ENCODE data around the gene PPL. TPM values are rescaled to one million over a fixed set of nuclear protein-coding genes. Genes with fewer than 3 reads are reported as not detected.
"Not testable (repeated sequence)": the region's sequence is repeated elsewhere in the genome, so short reads cannot be mapped to it uniquely, and the experiment has no call there.

Gene PPL, protein sequence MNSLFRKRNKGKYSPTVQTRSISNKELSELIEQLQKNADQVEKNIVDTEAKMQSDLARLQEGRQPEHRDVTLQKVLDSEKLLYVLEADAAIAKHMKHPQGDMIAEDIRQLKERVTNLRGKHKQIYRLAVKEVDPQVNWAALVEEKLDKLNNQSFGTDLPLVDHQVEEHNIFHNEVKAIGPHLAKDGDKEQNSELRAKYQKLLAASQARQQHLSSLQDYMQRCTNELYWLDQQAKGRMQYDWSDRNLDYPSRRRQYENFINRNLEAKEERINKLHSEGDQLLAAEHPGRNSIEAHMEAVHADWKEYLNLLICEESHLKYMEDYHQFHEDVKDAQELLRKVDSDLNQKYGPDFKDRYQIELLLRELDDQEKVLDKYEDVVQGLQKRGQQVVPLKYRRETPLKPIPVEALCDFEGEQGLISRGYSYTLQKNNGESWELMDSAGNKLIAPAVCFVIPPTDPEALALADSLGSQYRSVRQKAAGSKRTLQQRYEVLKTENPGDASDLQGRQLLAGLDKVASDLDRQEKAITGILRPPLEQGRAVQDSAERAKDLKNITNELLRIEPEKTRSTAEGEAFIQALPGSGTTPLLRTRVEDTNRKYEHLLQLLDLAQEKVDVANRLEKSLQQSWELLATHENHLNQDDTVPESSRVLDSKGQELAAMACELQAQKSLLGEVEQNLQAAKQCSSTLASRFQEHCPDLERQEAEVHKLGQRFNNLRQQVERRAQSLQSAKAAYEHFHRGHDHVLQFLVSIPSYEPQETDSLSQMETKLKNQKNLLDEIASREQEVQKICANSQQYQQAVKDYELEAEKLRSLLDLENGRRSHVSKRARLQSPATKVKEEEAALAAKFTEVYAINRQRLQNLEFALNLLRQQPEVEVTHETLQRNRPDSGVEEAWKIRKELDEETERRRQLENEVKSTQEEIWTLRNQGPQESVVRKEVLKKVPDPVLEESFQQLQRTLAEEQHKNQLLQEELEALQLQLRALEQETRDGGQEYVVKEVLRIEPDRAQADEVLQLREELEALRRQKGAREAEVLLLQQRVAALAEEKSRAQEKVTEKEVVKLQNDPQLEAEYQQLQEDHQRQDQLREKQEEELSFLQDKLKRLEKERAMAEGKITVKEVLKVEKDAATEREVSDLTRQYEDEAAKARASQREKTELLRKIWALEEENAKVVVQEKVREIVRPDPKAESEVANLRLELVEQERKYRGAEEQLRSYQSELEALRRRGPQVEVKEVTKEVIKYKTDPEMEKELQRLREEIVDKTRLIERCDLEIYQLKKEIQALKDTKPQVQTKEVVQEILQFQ (N-terminal part only)
- total RNA-seq = 0.81 TPM

GRCh38 chr16:4936991-4937781 lies at the start of gene PPL:
TSS of gene PPL (minus strand) at chr16:4937148. CDS start at chr16:4937045, 103 bp downstream.
- DNase-seq (ENCODE audit: low read depth in 2 of 3, low spot score in 2 of 3) = peak in 1 of 3 donors; percentile 17

- DNase-seq (ENCODE audit: low read depth in 2 of 3, low spot score in 2 of 3) = no peak
Measured at GRCh38 chr16:4984174-4984990, 47.4 kb upstream of the PPL start.

GRCh38 chr16:4982056-4982867 lies 45.3 kb upstream of the PPL start:
- no peak for DNase-seq (ENCODE audit: low read depth in 2 of 3, low spot score in 2 of 3)

- no peak for DNase-seq (ENCODE audit: low read depth in 2 of 3, low spot score in 2 of 3)
Measured at GRCh38 chr16:4981473-4981872, 44.5 kb upstream of the PPL start.

DNA sequence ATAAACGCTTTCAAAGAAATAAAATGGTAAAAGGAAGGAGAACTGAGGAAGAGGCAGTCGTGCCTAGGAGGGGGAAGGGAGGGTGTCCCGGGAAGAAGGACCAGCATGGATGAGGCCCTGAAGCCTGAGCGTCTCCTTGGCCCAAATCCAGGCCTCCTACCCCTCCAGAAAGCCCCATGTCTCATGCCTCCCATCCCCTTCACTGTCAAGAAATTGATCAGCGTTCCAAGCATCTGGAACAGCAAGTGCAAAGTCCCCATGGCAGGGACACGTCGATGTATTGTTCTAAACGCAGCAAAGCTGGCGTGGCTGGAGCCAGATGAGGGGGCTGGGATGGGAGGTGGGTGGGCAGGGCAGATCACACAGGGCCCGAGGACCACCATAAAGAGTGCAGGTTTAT lies 43.7 kb upstream of the PPL start:
- no peak for DNase-seq (ENCODE audit: low read depth in 2 of 3, low spot score in 2 of 3)

GRCh38 chr16:4979736-4980660 lies 43.0 kb upstream of the PPL start:
- DNase-seq (ENCODE audit: low read depth in 2 of 3, low spot score in 2 of 3) = peak in 2 of 3 donors; percentile 29 to 47

DNA sequence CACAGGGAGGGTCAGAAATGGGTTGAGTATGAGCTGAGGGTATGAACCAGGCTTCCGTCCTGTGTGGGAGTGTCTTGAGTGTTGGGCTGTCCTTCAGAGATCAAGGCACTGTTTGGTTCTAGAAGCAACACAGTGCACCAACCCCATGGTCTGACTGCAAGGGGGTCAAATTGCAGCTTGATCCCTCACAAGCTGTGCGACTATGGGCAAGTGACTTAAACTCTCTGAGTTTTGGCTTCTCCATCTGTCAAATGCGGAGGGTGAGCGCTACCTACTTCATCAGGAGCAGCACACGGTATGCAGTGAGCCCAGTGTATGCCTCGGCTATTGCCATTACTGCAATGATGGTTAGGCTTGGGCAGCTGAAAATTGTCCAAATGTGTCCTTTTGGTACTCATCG lies 42.2 kb upstream of the PPL start:
- no peak for DNase-seq (ENCODE audit: low read depth in 2 of 3, low spot score in 2 of 3)

DNA sequence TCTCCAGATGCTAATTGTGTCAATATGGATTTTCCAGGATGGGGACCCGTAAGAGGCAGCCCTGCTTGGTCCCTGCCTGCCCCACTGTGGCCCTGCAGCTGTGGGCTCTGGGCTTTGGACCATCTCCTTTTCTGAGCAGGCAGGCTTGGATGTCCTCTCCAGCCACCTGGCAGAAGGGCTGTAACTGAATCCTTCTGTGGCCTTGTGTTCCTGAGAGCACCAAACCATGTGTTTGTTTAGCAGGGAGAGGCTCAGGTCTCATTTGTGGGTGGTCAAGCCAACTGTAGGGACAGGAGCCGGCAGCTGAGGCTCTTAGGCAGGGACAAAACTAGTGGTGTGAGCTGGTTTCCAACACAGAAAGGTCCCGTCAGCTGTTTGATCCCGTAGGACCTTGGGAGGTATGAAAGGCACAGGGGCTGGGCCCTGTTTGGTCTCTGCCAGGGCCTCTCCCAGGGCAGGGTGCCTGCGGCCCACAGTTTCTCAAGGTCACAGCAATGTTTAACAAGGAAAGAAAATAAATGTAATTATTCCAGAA lies 39.7 kb upstream of the PPL start:
- DNase-seq (ENCODE audit: low read depth in 2 of 3, low spot score in 2 of 3) = no peak

- peak in 2 of 3 donors; percentile 23 to 70 for DNase-seq (ENCODE audit: low read depth in 2 of 3, low spot score in 2 of 3)
Measured at GRCh38 chr16:4976079-4976478, 39.1 kb upstream of the PPL start.

DNA sequence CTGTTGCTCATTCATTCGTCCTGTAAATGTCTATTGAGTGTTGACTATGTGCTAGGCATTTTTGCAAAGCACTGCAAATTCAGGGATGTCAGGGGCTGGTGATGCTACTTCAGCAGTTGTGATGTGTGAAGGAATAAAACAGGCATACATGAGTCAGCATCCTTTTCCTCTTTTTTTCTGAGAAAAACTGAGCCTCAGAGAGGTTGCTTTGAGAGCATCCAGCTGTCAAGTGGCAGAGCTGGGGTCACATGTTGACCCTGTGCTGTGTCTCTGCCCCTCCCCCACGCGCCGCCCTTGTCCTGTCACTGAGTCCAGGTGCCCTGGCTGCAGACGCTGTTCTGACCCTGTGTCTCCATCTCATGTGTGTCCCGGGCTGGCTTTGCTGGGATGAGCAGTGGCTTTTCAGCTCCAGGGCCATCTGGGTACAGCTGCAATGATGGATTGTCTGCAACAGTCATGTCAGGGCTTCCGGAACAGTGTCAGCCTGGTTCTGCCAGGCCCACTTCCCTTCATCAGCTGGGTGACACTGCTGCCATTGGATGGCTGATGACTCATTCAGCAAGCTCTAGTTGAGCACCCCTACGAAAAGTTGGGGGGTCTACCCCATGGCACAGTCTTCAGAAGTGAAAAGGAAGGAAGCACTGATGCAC lies 36.1 kb upstream of the PPL start:
- peak in 2 of 3 donors; percentile 45 to 55 for DNase-seq (ENCODE audit: low read depth in 2 of 3, low spot score in 2 of 3)

DNA sequence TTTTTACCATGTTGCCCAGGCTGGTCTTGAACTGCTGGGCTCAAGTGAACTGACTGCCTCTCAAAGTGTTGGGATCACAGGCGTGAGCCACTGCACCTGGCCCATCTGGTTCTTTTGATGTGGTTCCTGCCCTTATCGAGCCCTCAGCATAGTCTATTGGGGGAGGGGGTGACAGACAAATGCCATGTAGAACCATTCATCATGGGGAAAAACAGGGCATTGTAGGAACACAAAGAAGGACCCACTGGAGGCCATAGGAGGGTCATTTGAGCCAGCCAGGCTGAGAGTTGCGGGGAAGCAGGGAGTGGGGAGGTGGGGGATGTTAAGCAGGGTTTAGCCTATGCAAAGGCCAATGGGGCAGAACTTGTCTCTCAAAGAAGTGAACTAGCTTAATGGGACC lies 33.1 kb upstream of the PPL start:
- DNase-seq (ENCODE audit: low read depth in 2 of 3, low spot score in 2 of 3) = no peak

- DNase-seq (ENCODE audit: low read depth in 2 of 3, low spot score in 2 of 3) = no peak
Measured at GRCh38 chr16:4968879-4969483, 32.0 kb upstream of the PPL start.

DNA sequence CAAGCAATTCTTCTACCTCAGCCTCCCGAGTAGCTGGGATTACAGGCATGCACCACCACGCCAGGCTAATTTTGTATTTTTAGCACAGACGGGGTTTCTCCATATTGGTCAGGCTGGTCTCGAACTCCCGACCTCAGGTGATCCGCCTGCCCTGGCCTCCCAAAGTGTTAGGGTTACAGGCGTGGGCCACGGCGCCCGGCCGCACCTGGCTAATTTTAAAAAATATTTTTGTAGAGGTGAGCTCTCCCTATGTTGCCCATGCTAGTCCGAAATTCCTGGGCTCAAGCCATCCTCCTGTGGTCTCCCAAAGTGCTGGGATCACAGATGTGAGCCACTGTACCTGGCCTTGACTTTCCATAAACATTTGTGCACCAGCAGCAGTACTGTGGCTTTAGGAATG lies 31.3 kb upstream of the PPL start:
- not testable (repeated sequence) for DNase-seq (ENCODE audit: low read depth in 2 of 3, low spot score in 2 of 3)

GRCh38 chr16:4966736-4967453 lies 29.9 kb upstream of the PPL start:
- DNase-seq (ENCODE audit: low read depth in 2 of 3, low spot score in 2 of 3) = no peak

- DNase-seq (ENCODE audit: low read depth in 2 of 3, low spot score in 2 of 3) = not testable (repeated sequence)
Measured at GRCh38 chr16:4963527-4963926, 26.6 kb upstream of the PPL start.

Data from hematopoietic multipotent progenitor cell (in vitro differentiated cells).